ENCODE results near the gene COL5A1.
A peak's percentile ranks its signal among the peaks of the same experiment; 100 is the strongest.
"Not testable (repeated sequence)": the region's sequence is repeated elsewhere in the genome, so short reads cannot be mapped to it uniquely, and the experiment has no call there.

The COL5A1 gene

GRCh38 chr9:134638502-134639090, 3.0 kb upstream of the COL5A1 start:
- no peak for DNase-seq

- DNase-seq = no peak
Measured at GRCh38 chr9:134639994-134640393, 1.6 kb upstream of the COL5A1 start.

- DNase-seq = no peak
Measured at GRCh38 chr9:134640506-134641172, 964 bp upstream of the COL5A1 start.

GRCh38 chr9:134641990-134642384, 384 bp downstream of the COL5A1 start:
- no peak for DNase-seq

GRCh38 chr9:134642385-134643181, 980 bp downstream of the COL5A1 start:
- DNase-seq = peak; percentile 68

GRCh38 chr9:134643222-134643671, 1.6 kb downstream of the COL5A1 start:
- no peak for DNase-seq

GRCh38 chr9:134644401-134644724, 2.8 kb downstream of the COL5A1 start:
- not testable (repeated sequence) for DNase-seq

GRCh38 chr9:134644725-134645606, 3.4 kb downstream of the COL5A1 start:
- peak; percentile 40 for DNase-seq

- no peak for DNase-seq
Measured at GRCh38 chr9:134645607-134646365, 4.2 kb downstream of the COL5A1 start.

- no peak for DNase-seq
Measured at GRCh38 chr9:134647359-134648080, 5.9 kb downstream of the COL5A1 start.

- DNase-seq = no peak
Measured at GRCh38 chr9:134648701-134649530, 7.3 kb downstream of the COL5A1 start.

GRCh38 chr9:134650431-134651190, 9.0 kb downstream of the COL5A1 start:
- no peak for DNase-seq

- no peak for DNase-seq
Measured at GRCh38 chr9:134651226-134651905, 9.8 kb downstream of the COL5A1 start.

GRCh38 chr9:134652291-134653225, 11.0 kb downstream of the COL5A1 start:
- DNase-seq = no peak

GRCh38 chr9:134653259-134654009, 11.8 kb downstream of the COL5A1 start:
- no peak for DNase-seq

- DNase-seq = no peak
Measured at GRCh38 chr9:134655101-134655500, 13.5 kb downstream of the COL5A1 start.
